ENCODE data around the gene KCNQ2.

The KCNQ2 gene

GRCh38 chr20:63471981-63472831 is at the start of gene KCNQ2:
Gene KCNQ2 (minus strand): TSS chr20:63472655. CDS start chr20:63472463, 192 bp downstream.
- in situ Hi-C loops (cut with MboI; ENCODE audit: low sequenced_read_pairs, unreplicated experiment) = no loop called here
- no peak for DNase-seq (ENCODE audit: low spot score)
- TF ChIP-seq, protein P1, sequence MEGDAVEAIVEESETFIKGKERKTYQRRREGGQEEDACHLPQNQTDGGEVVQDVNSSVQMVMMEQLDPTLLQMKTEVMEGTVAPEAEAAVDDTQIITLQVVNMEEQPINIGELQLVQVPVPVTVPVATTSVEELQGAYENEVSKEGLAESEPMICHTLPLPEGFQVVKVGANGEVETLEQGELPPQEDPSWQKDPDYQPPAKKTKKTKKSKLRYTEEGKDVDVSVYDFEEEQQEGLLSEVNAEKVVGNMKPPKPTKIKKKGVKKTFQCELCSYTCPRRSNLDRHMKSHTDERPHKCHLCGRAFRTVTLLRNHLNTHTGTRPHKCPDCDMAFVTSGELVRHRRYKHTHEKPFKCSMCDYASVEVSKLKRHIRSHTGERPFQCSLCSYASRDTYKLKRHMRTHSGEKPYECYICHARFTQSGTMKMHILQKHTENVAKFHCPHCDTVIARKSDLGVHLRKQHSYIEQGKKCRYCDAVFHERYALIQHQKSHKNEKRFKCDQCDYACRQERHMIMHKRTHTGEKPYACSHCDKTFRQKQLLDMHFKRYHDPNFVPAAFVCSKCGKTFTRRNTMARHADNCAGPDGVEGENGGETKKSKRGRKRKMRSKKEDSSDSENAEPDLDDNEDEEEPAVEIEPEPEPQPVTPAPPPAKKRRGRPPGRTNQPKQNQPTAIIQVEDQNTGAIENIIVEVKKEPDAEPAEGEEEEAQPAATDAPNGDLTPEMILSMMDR (IDR thresholded peaks at IDR 0.05; ENCODE audit: borderline replicate concordance, control extremely low read depth, extremely low read depth, insufficient read depth, missing control alignments) = no peak

DNA sequence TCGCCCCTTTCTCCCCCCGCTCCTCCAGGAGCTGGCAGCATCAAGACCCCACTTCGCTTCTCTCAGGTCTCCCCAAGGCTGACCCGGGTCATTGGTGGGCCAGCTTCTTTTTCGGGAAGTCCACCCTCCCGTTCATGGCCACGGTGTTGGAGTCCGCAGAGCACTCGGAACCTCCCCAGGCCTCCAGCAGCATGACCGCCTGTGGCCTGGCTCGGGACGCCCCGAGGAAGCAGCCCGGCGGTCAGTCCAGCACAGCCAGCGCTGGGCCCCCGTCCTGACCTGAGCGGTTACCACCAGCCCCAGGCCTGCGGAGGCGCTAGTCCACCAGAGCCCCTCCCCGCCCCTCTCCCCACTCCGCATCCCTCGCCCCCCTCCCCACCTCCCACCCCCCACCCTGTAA is 49.1 kb upstream of the KCNQ2 start:
- DNase-seq (ENCODE audit: low spot score) = no peak
- in situ Hi-C loops (cut with MboI; ENCODE audit: low sequenced_read_pairs, unreplicated experiment) = no loop called here
- TF ChIP-seq, protein P1 (IDR thresholded peaks at IDR 0.05; ENCODE audit: borderline replicate concordance, control extremely low read depth, extremely low read depth, insufficient read depth, missing control alignments) = no peak

- in situ Hi-C loops (cut with MboI; ENCODE audit: low sequenced_read_pairs, unreplicated experiment) = no loop called here
- DNase-seq (ENCODE audit: low spot score) = peak; percentile 90
- TF ChIP-seq, protein P1 (IDR thresholded peaks at IDR 0.05; ENCODE audit: borderline replicate concordance, control extremely low read depth, extremely low read depth, insufficient read depth, missing control alignments) = peak; percentile 7
Measured at GRCh38 chr20:63520934-63521601, 48.6 kb upstream of the KCNQ2 start.

DNA sequence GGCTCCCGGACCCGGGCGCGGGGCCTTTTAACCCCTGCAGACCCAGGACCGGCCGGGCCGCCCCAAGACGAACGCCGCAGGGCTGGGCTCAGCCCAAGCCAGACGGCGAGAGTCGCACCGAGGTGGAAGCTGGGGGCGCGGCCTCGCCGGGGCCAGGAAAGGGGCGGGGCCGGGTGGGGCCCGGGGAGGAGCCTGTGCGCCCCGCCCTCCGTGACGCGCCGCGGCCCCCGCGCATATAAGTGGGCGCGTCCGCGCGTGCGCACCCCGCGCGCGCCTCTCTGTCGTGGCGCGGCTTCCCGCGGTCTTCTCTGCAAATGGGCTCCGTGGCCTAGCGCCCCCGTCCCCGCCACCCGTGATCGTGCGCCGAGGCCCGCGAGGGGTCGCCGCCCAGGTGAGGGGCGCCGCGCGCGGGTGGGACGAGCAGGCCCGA is 48.1 kb upstream of the KCNQ2 start, which contains the start of gene PPDPF:
Gene PPDPF, plus strand, starts transcription at position 262 of the 430 bp plus-strand sequence. CDS start 544 bp downstream, outside the sequence.
- in situ Hi-C loops (cut with MboI; ENCODE audit: low sequenced_read_pairs, unreplicated experiment) = no loop called here
- DNase-seq (ENCODE audit: low spot score) = peak; percentile 99
- TF ChIP-seq, protein P1 (IDR thresholded peaks at IDR 0.05; ENCODE audit: borderline replicate concordance, control extremely low read depth, extremely low read depth, insufficient read depth, missing control alignments) = no peak

- in situ Hi-C loops (cut with MboI; ENCODE audit: low sequenced_read_pairs, unreplicated experiment) = no loop called here
- DNase-seq (ENCODE audit: low spot score) = peak; percentile 83
- TF ChIP-seq, protein P1 (IDR thresholded peaks at IDR 0.05; ENCODE audit: borderline replicate concordance, control extremely low read depth, extremely low read depth, insufficient read depth, missing control alignments) = no peak
Measured at GRCh38 chr20:63519668-63520503, 47.4 kb upstream of the KCNQ2 start.

All from GM13976 (cell line).